Activated naive CD4-positive, alpha-beta T cell treated with anti-CD3 and anti-CD28 coated beads, Interleukin-2, amount 10 ng/mL, durations not matched to agents 5 hours and 36 hours (primary cell): ENCODE results near the gene MPHOSPH8. TPM values are rescaled to one million over a fixed set of nuclear protein-coding genes. Genes with fewer than 3 reads are reported as not detected.

Experiments
- total RNA-seq, 2 experiments: library from RNA; stranded (reverse); gene quantifications; one replicate each; pipeline ENCODE4 v1.2.3, GENCODE V29; 2021

The MPHOSPH8 gene, protein sequence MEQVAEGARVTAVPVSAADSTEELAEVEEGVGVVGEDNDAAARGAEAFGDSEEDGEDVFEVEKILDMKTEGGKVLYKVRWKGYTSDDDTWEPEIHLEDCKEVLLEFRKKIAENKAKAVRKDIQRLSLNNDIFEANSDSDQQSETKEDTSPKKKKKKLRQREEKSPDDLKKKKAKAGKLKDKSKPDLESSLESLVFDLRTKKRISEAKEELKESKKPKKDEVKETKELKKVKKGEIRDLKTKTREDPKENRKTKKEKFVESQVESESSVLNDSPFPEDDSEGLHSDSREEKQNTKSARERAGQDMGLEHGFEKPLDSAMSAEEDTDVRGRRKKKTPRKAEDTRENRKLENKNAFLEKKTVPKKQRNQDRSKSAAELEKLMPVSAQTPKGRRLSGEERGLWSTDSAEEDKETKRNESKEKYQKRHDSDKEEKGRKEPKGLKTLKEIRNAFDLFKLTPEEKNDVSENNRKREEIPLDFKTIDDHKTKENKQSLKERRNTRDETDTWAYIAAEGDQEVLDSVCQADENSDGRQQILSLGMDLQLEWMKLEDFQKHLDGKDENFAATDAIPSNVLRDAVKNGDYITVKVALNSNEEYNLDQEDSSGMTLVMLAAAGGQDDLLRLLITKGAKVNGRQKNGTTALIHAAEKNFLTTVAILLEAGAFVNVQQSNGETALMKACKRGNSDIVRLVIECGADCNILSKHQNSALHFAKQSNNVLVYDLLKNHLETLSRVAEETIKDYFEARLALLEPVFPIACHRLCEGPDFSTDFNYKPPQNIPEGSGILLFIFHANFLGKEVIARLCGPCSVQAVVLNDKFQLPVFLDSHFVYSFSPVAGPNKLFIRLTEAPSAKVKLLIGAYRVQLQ
- 10 to 100 TPM; 47.9 to 48.9 TPM for total RNA-seq

DNA sequence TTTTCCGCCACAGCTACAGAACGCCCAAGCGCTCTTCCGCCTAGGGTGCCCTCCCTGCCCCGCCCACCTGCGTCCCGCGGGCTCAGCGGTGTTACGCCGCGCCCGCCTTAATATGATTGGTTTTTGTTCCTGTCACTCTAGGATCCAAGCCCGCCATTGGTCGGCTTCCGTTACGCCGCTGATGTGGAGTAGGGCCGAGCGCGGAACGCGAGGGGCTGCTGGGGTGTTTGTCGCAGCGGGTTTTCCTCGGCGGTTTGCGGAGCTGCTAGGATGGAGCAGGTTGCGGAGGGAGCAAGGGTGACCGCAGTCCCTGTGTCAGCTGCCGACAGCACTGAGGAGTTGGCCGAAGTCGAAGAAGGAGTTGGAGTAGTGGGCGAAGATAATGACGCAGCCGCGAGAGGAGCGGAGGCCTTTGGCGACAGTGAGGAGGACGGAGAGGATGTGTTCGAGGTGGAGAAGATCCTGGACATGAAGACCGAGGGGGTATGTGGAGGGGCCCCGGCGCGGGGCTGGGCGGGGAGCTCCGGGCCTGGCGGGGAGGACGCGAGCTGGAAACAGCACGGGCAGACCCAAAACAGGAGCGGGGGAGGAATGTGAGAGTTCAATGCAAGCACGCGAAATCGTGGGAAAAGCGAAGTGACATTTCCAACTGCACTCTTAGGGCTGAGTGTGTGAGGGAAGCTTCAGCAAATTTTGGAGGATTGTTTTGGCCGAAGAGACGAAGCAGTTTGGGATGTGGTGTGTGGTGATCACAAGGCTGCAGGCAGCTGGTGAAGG is at the start of gene MPHOSPH8:
TSS of gene MPHOSPH8 (plus strand) at position 181 of the 777 bp plus-strand sequence. CDS start at position 271, 90 bp downstream.

Other genes with a start within 250 kb of the MPHOSPH8 start
- not detected for gene TPTE2, start 72.1 kb upstream of the MPHOSPH8 start, total RNA-seq
- gene PSPC1, start 149.3 kb downstream of the MPHOSPH8 start, total RNA-seq = 10 to 100 TPM; 58.6 to 59.1 TPM
- 10 to 100 TPM; 15.7 to 16.8 TPM for gene ZMYM5, start 230.0 kb downstream of the MPHOSPH8 start, total RNA-seq